NCI-H748 (cell line): ENCODE results near the gene MSI2.

Source experiments
- DNase-seq: peaks from one replicate; lab custom pipeline; 2025; ENCODE audit not compliant: unreplicated experiment; lab: John Stamatoyannopoulos, UW

Gene MSI2

GRCh38 chr17:57313097-57313835 is 56.9 kb downstream of the MSI2 start:
- DNase-seq = peak; percentile 53

GRCh38 chr17:57315061-57316015 is 59.0 kb downstream of the MSI2 start:
- DNase-seq = peak; percentile 58

GRCh38 chr17:57316361-57316760 is 60.0 kb downstream of the MSI2 start:
- DNase-seq = no peak

DNA sequence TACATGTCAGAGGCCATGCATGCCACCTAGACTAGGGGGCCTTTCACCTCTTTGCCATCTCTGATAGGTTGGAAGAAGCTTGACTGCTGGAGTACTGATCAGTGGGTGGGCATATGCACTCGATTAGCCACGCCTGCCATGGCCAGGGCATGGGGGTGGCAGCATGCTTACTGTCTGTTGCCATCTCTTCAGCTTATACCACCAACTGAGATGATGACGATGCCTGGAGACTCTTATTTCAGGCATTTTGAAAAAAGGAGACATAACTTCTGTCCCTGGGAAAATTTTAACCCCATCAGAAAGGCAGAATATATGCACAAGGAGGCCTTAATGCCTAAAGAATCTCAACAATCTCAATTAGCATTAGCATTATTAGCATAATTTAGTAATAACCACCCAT is 60.8 kb downstream of the MSI2 start:
- DNase-seq = no peak

- DNase-seq = no peak
Observed at GRCh38 chr17:57318913-57319312, 62.6 kb downstream of the MSI2 start.

DNA sequence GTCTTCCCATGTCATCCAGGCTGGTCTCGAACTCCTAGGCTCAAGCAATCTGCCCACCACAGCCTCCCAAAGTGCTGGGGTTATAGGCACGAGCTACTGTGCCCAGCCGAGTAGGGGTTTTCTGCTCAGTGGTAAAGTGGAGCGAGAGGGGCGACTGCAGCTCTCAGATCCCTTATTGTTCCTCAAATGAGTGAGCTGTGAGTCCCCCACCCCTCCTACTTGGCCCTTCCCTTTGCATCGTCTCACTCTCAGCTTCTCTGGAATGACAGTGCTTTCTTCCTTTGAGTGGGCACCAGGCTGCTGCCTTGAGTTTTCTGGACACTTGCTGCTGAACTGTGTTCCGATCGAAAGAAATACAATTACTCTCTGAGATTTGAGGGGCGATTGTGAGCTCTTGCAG is 63.5 kb downstream of the MSI2 start:
- no peak for DNase-seq

DNA sequence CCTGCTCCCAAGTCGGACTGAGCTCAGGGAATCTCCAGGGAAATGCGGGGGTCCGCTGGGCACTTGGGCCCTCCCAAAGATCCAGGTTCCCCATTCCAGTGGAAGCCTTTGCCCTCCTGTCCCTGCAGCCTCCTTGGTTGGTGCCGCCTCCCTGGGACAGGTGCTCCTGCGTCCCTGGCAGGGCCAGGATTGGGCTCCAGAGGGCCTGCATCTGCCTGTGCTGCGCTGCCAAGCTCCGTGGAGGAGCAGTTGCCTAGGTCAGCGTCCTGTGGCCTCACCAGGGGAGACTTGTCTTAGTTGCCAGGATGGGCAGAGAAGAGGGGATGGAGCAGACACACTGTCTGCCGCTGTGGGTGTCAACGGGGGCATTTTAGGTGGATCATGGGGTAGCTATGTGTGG is 67.1 kb downstream of the MSI2 start:
- DNase-seq = no peak

DNA sequence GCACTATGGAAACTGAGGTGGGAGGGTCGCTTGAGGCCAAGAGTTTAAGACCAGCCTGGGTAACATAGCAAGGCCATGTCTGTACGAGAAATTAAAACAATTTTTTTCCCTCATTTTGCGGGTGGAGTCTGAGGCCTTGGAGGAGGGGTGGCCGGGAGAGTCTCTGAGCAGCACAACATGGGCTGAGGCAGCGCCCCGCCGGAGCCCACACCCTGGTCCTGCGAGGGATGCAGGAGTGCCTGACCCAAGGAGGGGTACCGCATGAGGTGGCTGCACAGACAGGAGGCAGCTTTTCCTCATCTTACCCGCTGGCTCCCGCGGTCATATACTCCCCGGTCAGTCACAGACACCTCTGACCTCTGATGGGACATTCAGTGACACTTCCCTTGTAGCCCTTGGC is 67.7 kb downstream of the MSI2 start:
- DNase-seq = no peak

- no peak for DNase-seq
Observed at GRCh38 chr17:57324631-57325030, 68.3 kb downstream of the MSI2 start.

DNA sequence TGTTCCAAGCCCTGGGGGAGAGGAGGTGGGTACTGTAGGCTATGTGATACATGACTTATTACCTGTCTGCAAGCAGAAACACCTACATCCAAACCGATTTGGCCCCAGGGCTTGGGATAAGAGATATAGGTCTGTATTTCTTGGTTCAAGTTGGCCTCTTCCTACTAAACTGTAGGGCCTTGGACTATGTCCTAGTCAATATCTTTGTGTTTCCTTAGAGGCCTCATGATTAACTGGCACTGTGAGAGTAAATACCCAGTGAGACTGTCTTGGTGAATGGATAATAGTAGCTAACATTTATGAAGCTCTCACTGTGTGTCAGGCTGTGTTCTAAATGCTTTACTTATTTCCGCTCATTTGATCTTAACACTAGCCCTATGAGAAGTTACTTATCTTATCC is 70.0 kb downstream of the MSI2 start:
- DNase-seq = no peak

DNA sequence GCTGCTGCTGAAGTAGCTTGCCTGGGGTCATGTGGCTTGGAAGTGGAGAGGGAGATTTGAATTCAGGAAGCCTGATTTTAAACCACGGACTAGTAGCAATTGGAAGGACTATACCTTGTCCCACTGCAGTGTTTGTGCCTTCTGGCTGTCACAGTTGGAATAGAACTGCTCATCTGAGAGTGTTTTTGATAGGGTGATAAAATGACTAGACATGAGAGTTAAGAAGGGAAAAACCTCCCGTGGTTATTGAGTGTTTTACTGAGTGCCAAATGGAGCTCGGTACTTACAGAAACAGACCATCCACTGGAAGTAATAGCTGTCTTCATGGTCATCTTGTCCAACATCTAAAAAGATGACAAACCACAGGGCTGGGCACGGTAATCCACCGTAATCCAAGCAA is 70.4 kb downstream of the MSI2 start:
- no peak for DNase-seq

- DNase-seq = no peak
Observed at GRCh38 chr17:57327176-57327970, 71.0 kb downstream of the MSI2 start.

- no peak for DNase-seq
Observed at GRCh38 chr17:57328109-57328882, 72.0 kb downstream of the MSI2 start.

GRCh38 chr17:57329380-57330214 is 73.3 kb downstream of the MSI2 start:
- no peak for DNase-seq

DNA sequence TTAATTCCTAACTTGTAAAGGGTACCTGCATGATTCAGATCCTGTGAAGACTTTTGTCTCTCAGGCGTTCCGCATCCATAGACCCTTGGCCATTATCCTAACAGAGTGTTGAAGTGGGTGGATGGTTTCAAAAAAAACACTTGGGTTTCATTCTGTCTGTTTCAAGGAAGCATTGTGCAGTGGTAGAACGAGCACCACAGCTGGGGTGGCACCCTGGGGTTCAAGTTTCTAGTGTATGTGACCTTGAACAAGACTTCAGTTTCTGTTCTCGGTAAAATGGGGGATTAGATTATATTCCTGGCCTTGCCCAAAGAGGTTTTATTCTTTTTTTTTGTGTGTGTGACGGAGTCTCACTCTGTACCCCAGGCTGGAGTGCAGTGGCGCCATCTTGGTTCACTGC is 74.3 kb downstream of the MSI2 start:
- no peak for DNase-seq

DNA sequence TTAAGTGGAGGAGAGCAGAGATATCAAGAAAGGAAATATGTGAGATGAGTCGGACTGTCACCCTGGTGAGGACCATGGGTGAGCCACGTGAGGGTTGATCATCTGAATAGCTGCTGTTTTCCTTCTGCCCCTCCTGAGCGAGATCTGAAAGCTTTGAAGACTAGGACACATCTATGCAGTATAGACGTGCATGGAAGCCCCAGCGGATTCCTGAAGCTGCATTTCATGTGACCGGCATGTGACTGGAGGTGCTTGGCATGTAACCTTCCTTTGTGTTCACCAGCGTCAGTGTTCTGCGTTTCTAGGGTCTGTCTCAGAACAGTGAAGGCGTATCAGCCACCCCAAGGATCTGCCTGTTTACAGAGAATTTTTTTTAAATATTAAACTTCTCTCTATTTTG is 75.1 kb downstream of the MSI2 start:
- DNase-seq = no peak

GRCh38 chr17:57332501-57332900 is 76.2 kb downstream of the MSI2 start:
- no peak for DNase-seq

DNA sequence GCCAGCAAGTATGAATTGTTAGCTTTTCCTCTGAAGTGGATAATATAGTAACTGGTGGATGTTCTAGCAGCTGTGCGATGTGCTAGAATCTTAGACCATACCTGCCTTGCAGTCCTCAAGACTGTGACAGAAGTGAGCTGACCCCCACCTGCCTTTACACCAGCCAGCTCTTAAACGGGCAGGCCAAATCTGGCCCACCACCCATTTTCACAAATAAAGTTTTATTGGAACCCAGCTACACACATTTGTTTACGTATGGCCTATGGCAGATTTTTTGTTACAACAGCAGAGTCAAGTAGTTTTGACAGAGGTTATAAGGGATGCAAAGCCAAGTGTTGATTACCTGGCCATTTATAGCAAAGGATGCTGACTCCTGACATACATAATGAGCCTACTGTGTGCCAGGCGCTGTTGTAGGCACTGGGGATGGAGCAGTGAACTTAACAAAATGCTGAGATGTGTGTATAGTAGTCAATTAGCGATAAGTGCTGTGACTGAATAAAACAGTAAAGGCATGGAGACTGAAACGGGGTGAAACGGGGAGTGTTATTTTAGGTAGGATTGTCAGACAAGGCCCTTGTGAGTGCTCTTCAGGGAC is 79.0 kb downstream of the MSI2 start:
- no peak for DNase-seq

GRCh38 chr17:57337390-57337789 is 81.1 kb downstream of the MSI2 start:
- peak; percentile 64 for DNase-seq
